Fibroblast of mammary gland (primary cell): ENCODE data around the gene ZNF814.

ENCODE experiments used
- DNase-seq: peaks from one replicate; pipeline ENCODE4 v3.0.0-alpha.2; 2010; ENCODE audit warnings: low read depth
- H3K4me3 ChIP-seq: 2 replicates; pipeline ENCODE4 v1.5.1; 2011; ENCODE audit warnings: low read depth, mild to moderate bottlenecking, low read length, moderate library complexity; ENCODE audit not compliant: control insufficient read depth
- TF ChIP-seq, protein P1 (sequence below): conservative IDR thresholded peaks from 2 replicates; pipeline ENCODE4 v1.5.1; 2011; ENCODE audit warnings: low read depth, low read length, inconsistent platforms; ENCODE audit not compliant: control insufficient read depth, insufficient read depth

The ZNF814 gene

DNA sequence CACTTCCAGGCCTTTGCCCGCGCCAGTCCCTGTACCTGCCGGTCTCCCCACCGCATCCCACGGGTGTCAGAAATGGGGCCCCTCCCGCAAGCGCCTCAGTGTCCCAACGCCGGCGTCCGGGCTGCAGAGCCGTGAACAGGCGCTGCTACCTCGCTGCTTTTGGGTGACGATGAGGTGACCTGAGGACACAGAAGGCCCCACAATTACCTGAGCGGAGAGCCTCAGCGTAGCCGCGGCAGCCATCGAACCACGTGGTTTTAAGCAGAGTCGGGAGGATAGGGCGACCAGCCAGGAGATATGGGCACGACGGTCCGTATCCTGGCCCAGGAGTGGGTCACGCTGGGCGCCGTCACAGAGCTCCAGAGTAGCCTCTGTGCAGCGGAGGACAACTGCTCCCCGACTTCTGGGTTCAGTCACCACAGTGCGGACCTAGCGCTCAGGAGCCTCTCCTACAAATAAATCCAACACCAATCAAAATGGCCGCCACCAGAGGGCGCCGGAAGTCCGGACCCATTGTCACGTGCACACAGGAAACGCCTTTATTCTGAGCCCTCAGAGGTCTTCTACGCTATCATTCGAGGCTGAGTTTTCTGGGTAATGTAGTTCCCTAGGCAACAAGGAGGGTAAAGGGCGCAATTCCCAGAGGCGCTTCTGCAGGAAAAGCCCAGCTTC lies at the start of gene ZNF814:
TSS of gene ZNF814 (minus strand) at position 478 of the 672 bp plus-strand sequence. CDS start at position 243, 235 bp downstream.
- TF ChIP-seq, protein P1, sequence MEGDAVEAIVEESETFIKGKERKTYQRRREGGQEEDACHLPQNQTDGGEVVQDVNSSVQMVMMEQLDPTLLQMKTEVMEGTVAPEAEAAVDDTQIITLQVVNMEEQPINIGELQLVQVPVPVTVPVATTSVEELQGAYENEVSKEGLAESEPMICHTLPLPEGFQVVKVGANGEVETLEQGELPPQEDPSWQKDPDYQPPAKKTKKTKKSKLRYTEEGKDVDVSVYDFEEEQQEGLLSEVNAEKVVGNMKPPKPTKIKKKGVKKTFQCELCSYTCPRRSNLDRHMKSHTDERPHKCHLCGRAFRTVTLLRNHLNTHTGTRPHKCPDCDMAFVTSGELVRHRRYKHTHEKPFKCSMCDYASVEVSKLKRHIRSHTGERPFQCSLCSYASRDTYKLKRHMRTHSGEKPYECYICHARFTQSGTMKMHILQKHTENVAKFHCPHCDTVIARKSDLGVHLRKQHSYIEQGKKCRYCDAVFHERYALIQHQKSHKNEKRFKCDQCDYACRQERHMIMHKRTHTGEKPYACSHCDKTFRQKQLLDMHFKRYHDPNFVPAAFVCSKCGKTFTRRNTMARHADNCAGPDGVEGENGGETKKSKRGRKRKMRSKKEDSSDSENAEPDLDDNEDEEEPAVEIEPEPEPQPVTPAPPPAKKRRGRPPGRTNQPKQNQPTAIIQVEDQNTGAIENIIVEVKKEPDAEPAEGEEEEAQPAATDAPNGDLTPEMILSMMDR = peak; percentile 11
- H3K4me3 ChIP-seq = peak within 1 kb of the TSS; percentile 74
- DNase-seq = peak; percentile 80

DNA sequence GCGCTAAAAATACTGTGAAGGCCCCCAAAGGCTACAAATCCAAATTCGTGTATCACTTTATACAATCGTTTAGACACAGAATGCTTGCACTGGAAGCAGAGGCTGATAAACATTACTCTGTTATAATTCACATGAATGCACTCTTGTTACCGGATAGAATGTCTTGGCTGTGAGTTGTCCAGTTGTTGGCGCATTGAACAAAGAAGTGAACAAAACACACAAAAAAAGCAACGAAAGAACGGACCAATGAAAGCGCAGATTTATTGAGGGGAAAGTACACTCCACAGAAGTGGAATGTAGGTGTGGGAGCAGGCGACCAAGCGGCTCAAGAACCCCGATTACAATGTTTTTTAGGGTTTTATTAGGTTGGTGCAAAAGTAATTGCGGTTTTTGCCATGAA lies 46.9 kb upstream of the ZNF814 start:
- DNase-seq = no peak
- TF ChIP-seq, protein P1 = no peak
- H3K4me3 ChIP-seq = no peak overlapping the region

DNA sequence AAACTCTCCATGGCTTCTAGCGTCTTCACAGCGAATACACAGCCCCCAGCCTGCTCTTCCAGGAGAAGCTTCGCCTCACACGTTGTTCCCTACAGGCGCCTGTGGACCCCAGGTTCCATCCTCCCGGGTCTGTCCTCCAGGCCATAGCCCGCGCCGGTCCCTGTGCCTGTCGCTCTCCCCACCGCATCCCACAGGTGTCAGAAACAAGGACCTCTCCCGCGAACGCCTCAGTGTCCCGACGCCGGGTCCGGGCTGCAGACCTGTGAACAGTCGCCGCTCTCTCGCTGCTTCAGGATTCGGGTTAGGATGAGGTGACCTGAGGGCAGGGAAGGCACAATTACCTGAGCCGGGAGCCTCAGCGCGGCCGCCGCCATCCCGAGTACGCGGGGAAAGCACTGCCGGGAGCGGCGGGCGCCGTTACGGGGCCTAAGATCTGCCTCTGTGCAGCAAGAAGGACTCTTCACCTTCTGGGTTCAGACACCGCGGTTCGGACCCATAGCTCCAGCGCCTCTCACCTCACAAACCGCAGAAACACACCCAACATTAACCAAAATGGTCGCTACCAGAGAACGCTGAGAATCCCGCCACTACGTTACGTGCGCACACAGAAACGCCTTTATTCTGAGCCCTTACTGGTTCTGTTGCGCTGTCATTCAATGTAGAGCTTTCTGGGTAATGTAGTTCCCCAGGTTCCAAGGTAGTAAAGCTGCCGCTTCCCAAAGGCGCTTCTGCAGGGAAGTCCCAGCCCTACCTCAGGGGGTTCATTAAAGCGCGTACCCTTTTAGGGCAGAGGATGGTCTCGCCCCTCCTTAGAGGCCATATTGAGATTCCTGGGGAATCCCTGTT lies 46.2 kb upstream of the ZNF814 start, which contains the start of gene ZNF418:
TSS of gene ZNF418 (minus strand) at position 583 of the 846 bp plus-strand sequence. CDS start 1,580 bp downstream, outside the sequence.
- TF ChIP-seq, protein P1 = no peak
- peak within 1 kb of the TSS; percentile 77 for H3K4me3 ChIP-seq
- DNase-seq = peak; percentile 87

DNA sequence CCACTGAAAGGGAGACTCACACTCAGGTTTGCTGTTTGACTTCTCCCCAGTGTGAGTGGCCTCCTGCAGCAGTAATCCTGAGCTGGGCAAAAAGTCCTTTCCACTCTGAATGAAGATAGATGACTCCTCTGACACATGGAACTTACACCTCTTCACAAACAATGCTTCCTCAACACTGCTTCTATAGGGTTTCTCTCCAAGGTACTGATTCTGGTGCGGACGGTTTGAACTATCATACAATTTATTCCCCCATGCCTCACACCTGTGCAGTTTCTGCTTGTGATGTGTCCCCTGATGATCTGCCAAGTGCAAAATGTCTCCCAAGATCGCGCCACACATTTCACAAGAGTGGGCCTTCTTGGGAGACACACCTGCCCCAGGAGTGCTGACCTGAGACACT lies 38.8 kb upstream of the ZNF814 start:
- TF ChIP-seq, protein P1 = no peak
- no peak overlapping the region for H3K4me3 ChIP-seq
- no peak for DNase-seq

DNA sequence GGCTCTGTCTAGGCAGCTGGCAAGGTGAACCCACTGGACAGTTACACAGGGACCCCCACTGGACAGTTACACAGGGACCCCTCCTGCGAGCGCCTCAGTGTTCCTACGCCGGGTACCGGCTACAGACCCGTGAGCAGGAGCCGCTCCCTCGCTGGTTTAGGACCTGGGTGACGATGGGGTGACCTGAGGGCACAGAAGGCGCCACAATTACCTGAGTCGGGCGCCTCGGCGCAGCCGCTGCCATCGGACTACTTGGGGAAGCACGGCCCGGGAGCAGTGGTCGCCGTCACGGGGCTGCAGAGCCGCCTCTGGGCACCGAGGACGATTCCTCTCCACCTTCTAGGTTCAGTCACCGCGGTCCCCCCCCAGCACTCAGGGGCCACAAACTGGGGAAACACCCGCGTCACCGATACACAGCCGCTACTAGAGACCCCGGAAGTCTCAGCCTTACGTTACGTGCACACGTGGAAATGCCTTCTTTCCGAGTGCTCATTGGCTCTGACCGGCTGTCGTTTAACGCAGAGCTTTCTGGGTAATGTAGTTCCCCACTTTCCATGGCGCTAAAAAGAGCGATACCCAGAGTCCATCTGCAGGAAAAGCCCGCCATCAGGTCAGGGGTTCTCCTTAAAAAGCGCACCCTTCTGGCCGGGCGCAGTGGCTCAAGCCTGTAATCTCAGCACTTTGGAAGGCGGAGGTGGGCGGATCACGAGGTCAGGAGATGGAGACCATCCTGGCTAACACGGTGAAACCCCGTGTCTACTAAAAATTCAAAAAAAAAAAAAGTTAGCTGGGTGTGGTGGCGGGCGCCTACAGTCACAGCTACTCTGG lies 27.5 kb upstream of the ZNF814 start, which contains the start of gene ZNF417:
TSS of gene ZNF417 (minus strand) at position 425 of the 828 bp plus-strand sequence. CDS start at position 244, 181 bp downstream.
- peak; percentile 97 for DNase-seq
- TF ChIP-seq, protein P1 = peak; percentile 35
- H3K4me3 ChIP-seq = peak within 1 kb of the TSS; percentile 85

DNA sequence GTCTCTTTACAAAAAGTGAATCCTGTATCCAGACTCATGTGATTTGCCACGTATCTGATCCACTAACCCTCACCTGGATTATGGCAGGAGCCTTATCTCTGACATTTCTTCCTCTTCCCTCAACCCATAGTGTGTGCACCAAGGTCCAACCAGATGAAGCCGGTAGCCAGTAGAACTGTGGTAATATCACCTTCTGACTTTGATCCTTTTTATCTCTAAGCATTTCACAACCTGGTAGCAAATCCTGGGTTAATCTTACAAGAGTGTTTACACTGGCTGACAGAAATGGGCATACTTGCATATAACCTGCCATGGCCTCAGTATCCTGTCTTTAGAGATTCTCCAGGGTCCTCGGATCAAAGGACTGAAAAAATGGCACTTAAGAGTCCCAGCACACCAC lies 25.7 kb upstream of the ZNF814 start:
- TF ChIP-seq, protein P1 = no peak
- H3K4me3 ChIP-seq = no peak overlapping the region
- DNase-seq = no peak
